ENCODE data around the gene ABL1.

- TF ChIP-seq CTCF (IDR thresholded peaks at IDR 0.05; ENCODE audit: insufficient read depth, low read depth, low read length) (no peak), EZH2 (IDR thresholded peaks at IDR 0.05; ENCODE audit: insufficient read depth, low read length) (no peak)
Measured at GRCh38 chr9:130810609-130811136, 24.4 kb upstream of the ABL1 start.

Measured in astrocyte (in vitro differentiated cells and primary cell).